Heart right ventricle (tissue), 16 donors: ENCODE measurements around the gene PSG2. TPM values are rescaled to one million over a fixed set of nuclear protein-coding genes. Genes with fewer than 3 reads are reported as not detected.
"Not testable (repeated sequence)": the region's sequence is repeated elsewhere in the genome, so short reads cannot be mapped to it uniquely, and the experiment has no call there.

Experiments
- ATAC-seq, 8 donors: fragments of 200-7000 bp; cut with Tn5 transposase; one replicate each; pipeline ENCODE4 v1.9.1; 2020; ENCODE audit warnings: mild to moderate bottlenecking in 8 of 8, moderate library complexity in 8 of 8, moderate number of reproducible peaks in 1 of 8
- DNase-seq, 2 donors: peaks; one replicate each; pipeline ENCODE4 v3.0.0-alpha.2; 2020
- H3K27ac ChIP-seq, 10 donors: fragments of 200-600 bp; sonication (generic) in 2 of 10; one replicate each; pipeline versions ENCODE4 v1.5.0 to v1.8.0; 2020 to 2022; ENCODE audit warnings: mild to moderate bottlenecking in 3 of 10
- H3K27me3 ChIP-seq, 7 donors: fragments of 200-600 bp; one replicate each; pipeline ENCODE4 v1.8.0; 2021 to 2022; ENCODE audit warnings: mild to moderate bottlenecking in 2 of 7
- H3K36me3 ChIP-seq, 9 donors: fragments of 200-600 bp; sonication (generic) in 1 of 9; one replicate each; pipeline versions ENCODE4 v1.5.0 to v1.8.0; 2020 to 2022; ENCODE audit warnings: mild to moderate bottlenecking in 2 of 9
- H3K4me1 ChIP-seq, 9 donors: fragments of 200-600 bp; sonication (generic) in 1 of 9; one replicate each; pipeline versions ENCODE4 v1.5.0 to v1.8.0; 2020 to 2022; ENCODE audit warnings: mild to moderate bottlenecking in 4 of 9
- H3K4me3 ChIP-seq, 10 donors: fragments of 200-600 bp; sonication (generic) in 2 of 10; one replicate each; pipeline versions ENCODE4 v1.5.0 to v1.8.0; 2020 to 2022; ENCODE audit warnings: mild to moderate bottlenecking in 7 of 10, moderate library complexity in 2 of 10
- H3K9me3 ChIP-seq, 11 donors: fragments of 200-600 bp in 10 of 11; sonication (generic) in 2 of 11; one replicate each; pipeline versions ENCODE4 v1.5.0 to v1.8.0; 2013 to 2022; ENCODE audit warnings: mild to moderate bottlenecking in 2 of 11, control low read depth in 1 of 11, moderate library complexity in 1 of 11
- CTCF ChIP-seq, 9 donors: fragments of 200-600 bp; sonication (generic) in 2 of 9; IDR thresholded peaks; one replicate each; pipeline versions ENCODE4 v1.5.0 to v1.8.0; 2021 to 2022; ENCODE audit warnings: antibody characterized with exemption in 9 of 9, mild to moderate bottlenecking in 5 of 9, moderate library complexity in 1 of 9
- WGBS, 2 donors: extraction: QIAGEN DNeasy Blood & Tissue Kit; methylation state at CpG; one replicate each; pipeline ENCODE4 v1.1.7; 2013; ENCODE audit warnings: inconsistent platforms in 1 of 2; 5-methylcytosine and 5-hydroxymethylcytosine counted together
- intact Hi-C, 10 donors: fragments of 100-400 bp; cut with DNase I; formaldehyde crosslinking; loops; one replicate each; pipeline versions ENCODE4 v1.11.1 to v1.14.2; 2022
- polyA plus RNA-seq, 2 donors: library from polyadenylated mRNA; stranded (reverse); fragments of 200-250 nt; gene quantifications; one replicate each; pipeline ENCODE4 v1.2.3, GENCODE V29; 2013
- total RNA-seq, 10 donors: library from RNA; stranded (reverse); fragmentation: NEBNext Ultra II Directional in 3 of 10; extraction: Animal tissue kit (Norgen Biotek cat#: 25700) in 3 of 10; gene quantifications; one replicate each; pipeline versions ENCODE4 v1.2.1 to v1.2.4, GENCODE V29; 2021 to 2023
- donor health status: Arrhythmogenic right ventricular cardiomyopathy.
- donor health status: ischemic (EF 13 %, LVEDD 7.1; RV severe dilation, severe dysfunction).
- donor health status: healthy with polysubstance abuse.
- donor health status: DM: no; HTN: yes; CAD: no.
- donor health status: DM: no; HTN: no; CAD: no.
- donor health status: ischemic (EF 25% LVEDD 6.9; RV normal size, moderate dysfunction).
- donor health status: ischemic (EF 25% LVEDD 5.7; RV mildly dilated, moderate dysfunction).
- donor health status: healthy.
- donor health status: DM: yes; HTN: yes; CAD: no.
- donor health status: Ischemic cardiomyopathy.
- donor health status: ischemic (EF 35%, LVEDD 5.7; RV mildly dilated, moderate dysfunction).
- donor health status: nonischemic (EF 11% LVEDD 7.7; RV severe dilation, severe dysfunction).
- donor health status: DM: yes; HTN: yes; CAD: no.
- donor health status: PGD.
- donor health status: ischemic (EF 29% LVEDD 5.4; RV normal size, mild dysfunction).
- donor health status: nonischemic (EF 23%, LVEDD 6.1; RV moderate dilation, normal function).

Gene PSG2
- total and polyA plus RNA-seq, 12 donors, result not detected

- H3K36me3 ChIP-seq, DNase-seq, H3K4me3 ChIP-seq, H3K27ac ChIP-seq, intact Hi-C loops, H3K27me3 ChIP-seq, H3K4me1 ChIP-seq, H3K9me3 ChIP-seq, ATAC-seq: not testable (repeated sequence)
- 23 to 24% methylated on average over 1 of the region's 1 CpG for WGBS, 2 donors
Measured at GRCh38 chr19:43115548-43115947, 33.0 kb upstream of the PSG2 start.

DNA sequence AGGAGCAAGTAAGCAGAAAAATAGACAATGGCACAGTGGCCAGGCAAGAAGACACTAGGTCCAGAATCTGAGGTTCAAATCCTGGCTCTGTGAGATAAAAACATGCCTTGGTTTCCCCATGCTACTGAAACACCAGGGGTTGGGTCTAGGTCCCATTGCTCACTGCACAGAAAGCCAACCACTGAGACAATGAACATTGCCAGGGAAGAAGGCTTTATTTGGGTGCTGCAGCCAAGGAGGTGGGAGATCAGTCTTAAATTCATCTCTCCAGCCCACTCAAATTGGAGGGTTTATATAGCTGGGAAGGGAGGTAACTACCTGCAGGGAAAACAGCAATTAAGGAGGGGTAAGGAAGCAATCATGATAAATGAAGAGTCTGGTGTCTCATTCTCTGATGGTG is 32.6 kb upstream of the PSG2 start:
- H3K36me3 ChIP-seq, intact Hi-C loops, H3K4me3 ChIP-seq, DNase-seq, ATAC-seq, H3K4me1 ChIP-seq, H3K9me3 ChIP-seq, H3K27me3 ChIP-seq, H3K27ac ChIP-seq: not testable (repeated sequence)

GRCh38 chr19:43114626-43115025 is 32.1 kb upstream of the PSG2 start:
- H3K36me3 ChIP-seq, DNase-seq, H3K27ac ChIP-seq, H3K4me3 ChIP-seq, intact Hi-C loops, H3K27me3 ChIP-seq, H3K4me1 ChIP-seq, ATAC-seq, H3K9me3 ChIP-seq: not testable (repeated sequence)
- WGBS, 2 donors, result 75 to 90% methylated on average over 2 of the region's 2 CpGs

DNA sequence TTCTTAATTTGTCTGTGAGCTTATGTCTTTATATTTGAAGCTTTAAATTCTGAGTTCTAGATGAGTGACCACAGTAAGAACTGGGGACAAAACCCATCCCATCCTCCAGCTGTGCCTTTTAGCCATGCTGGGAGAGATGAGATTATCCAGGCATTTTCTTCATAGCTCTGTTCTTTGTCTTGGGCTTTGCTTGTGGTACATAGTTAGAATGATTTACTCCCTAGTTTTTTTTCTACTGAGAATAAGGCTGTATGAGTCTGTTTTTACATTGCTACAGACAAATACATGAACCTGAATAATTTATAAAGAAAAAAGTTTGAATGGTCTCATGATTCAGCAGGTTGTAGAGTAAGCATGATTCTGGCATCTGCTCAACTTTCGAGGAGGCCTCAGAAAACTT is 24.9 kb upstream of the PSG2 start:
- H3K36me3 ChIP-seq, H3K27ac ChIP-seq, H3K4me3 ChIP-seq, DNase-seq, H3K4me1 ChIP-seq, ATAC-seq: not testable (repeated sequence)
- WGBS, 2 donors, result 74 to 96% methylated on average over 1 of the region's 1 CpG
- peaks cover 0 to 20% (median 3%) of the 10 kb centered on the region in 7 donors for H3K27me3 ChIP-seq
- intact Hi-C loops, result loop anchor here in 2 of 10 donors (10.0 kb wide), 2 partner anchors 87 to 97 kb away; partner anchors contain the start of gene PSG4 (in 1 of the 2)
- H3K9me3 ChIP-seq, result peaks cover 0 to 32% (median 8%) of the 10 kb centered on the region in 11 donors

GRCh38 chr19:43105496-43105895 is 23.0 kb upstream of the PSG2 start:
- ATAC-seq, result no peak

DNA sequence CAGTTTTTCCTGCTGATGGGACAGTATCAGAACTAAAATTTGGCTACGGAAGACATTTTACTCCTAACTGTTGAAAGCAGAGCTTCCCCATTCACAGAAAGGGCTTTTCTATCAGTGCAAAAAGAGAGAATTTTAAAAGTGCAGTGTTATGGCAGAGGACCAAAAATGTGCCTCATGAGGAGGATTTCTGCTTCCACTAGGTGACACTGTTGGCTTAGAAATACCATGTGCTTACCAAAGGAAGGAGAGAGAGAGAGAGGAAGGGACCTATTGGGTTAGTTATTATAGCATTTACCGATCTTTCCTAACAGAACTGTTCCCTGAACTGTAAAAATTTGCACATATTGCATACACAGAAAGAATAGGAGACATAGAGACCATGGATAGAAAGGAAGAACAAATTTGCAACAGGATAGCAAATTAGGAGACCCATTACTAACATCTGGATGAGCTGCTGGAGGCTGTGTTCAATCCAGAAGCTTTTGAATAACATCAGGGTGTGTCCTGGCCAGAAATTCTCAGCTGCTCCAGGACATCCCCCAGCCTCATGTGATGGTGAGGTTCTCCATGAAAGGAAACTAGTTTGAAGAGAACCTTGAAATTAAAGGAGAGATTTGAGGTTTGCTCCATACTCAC is 21.8 kb upstream of the PSG2 start:
- not testable (repeated sequence) for H3K4me3 ChIP-seq, ATAC-seq, H3K27ac ChIP-seq, H3K4me1 ChIP-seq, H3K36me3 ChIP-seq
- H3K9me3 ChIP-seq, result peaks cover 0 to 32% (median 8%) of the 10 kb centered on the region in 11 donors
- WGBS, 2 donors, result 68 to 69% methylated on average over 2 of the region's 2 CpGs
- peaks cover 0 to 19% (median 4%) of the 10 kb centered on the region in 7 donors for H3K27me3 ChIP-seq
- intact Hi-C loops, result loop anchor here in 2 of 10 donors (10.0 kb wide), 2 partner anchors 90 to 100 kb away; partner anchors contain the start of gene PSG4 (in 1 of the 2)
- peak in 1 of 2 donors; percentile 8 for DNase-seq
- TF ChIP-seq CTCF (IDR thresholded peaks at IDR 0.05), result peak in 8 of 9 donors; percentile 18 to 61 (median 44)

More at GRCh38 chr19:43105496-43105895, 23.0 kb upstream of the PSG2 start:
- intact Hi-C loops, result loop anchor here in 2 of 10 donors (10.0 kb wide), 2 partner anchors 89 to 99 kb away; partner anchors contain the start of gene PSG4 (in 1 of the 2)
- Histone ChIP-seq H3K27me3 (peaks cover 0 to 19% (median 4%) of the 10 kb centered on the region in 7 donors), H3K4me3 (no peak overlapping the region), H3K4me1 (no peaks in the 10 kb centered on the region), H3K36me3 (no peaks in the 10 kb centered on the region), H3K9me3 (peaks cover 0 to 32% (median 8%) of the 10 kb centered on the region in 11 donors), H3K27ac (no peak overlapping the region)
- TF ChIP-seq CTCF (IDR thresholded peaks at IDR 0.05), result no peak
- DNase-seq, result no peak
- WGBS, 2 donors, result 74 to 77% methylated on average over 1 of the region's 1 CpG
